HEK293 (cell line): ENCODE measurements around the gene FAM177B.

ENCODE experiments used
- KLF1 ChIP-seq: fragments of 450-650 bp; formaldehyde crosslinking; IDR thresholded peaks from 2 replicates; pipeline ENCODE4 v1.5.1; 2016; ENCODE audit warnings: missing biosample characterization, missing genetic modification characterization
- KLF9 ChIP-seq: fragments of 450-650 bp; formaldehyde crosslinking; IDR thresholded peaks from 2 replicates; pipeline ENCODE4 v1.5.1; 2016; ENCODE audit warnings: missing biosample characterization, missing genetic modification characterization, low read depth
- MYNN ChIP-seq: fragments of 450-650 bp; formaldehyde crosslinking; IDR thresholded peaks from 2 replicates; pipeline ENCODE4 v1.5.1; 2016; ENCODE audit warnings: missing biosample characterization, missing genetic modification characterization, borderline replicate concordance
- OVOL3 ChIP-seq: fragments of 450-650 bp; formaldehyde crosslinking; IDR thresholded peaks from 2 replicates; pipeline ENCODE4 v1.5.1; 2016; ENCODE audit warnings: missing biosample characterization, missing genetic modification characterization
- PBX3 ChIP-seq: sonication (generic); formaldehyde crosslinking; IDR thresholded peaks from 2 replicates; pipeline ENCODE4 v1.8.1; 2022; ENCODE audit warnings: mild to moderate bottlenecking, moderate library complexity, missing genetic modification reagents
- SALL2 ChIP-seq: fragments of 450-650 bp; formaldehyde crosslinking; IDR thresholded peaks from 2 replicates; pipeline ENCODE4 v1.5.0; 2017; ENCODE audit warnings: missing biosample characterization, mild to moderate bottlenecking, missing genetic modification characterization, borderline replicate concordance
- TCF7L2 ChIP-seq: IDR thresholded peaks from 2 replicates; pipeline ENCODE4 v1.6.1; 2011; ENCODE audit warnings: low read depth, mild to moderate bottlenecking, inconsistent platforms, low read length, moderate library complexity, borderline replicate concordance
- ZNF274 ChIP-seq, 2 experiments: fragments of 200-500 bp in 1 of 2; fragments of 450-650 bp in 1 of 2; sonication (Bioruptor generic) in 1 of 2; formaldehyde crosslinking in 1 of 2; IDR thresholded peaks; 2 replicates each; pipeline versions ENCODE4 v1.5.1 to v1.6.1; 2014 to 2016; ENCODE audit warnings: borderline replicate concordance in 1 of 2, inconsistent platforms in 1 of 2, low read length in 1 of 2, missing biosample characterization in 1 of 2, missing genetic modification characterization in 1 of 2
- ZNF302 ChIP-seq: fragments of 450-650 bp; formaldehyde crosslinking; IDR thresholded peaks from 2 replicates; pipeline ENCODE4 v1.5.1; 2016; ENCODE audit warnings: missing biosample characterization, missing genetic modification characterization, low read depth
- ZNF324 ChIP-seq: fragments of 450-650 bp; formaldehyde crosslinking; IDR thresholded peaks from 2 replicates; pipeline ENCODE4 v1.5.1; 2016; ENCODE audit warnings: missing biosample characterization, missing genetic modification characterization
- TF ChIP-seq, protein P1 (sequence below): fragments of 450-650 bp; formaldehyde crosslinking; IDR thresholded peaks from 2 replicates; pipeline ENCODE4 v1.5.1; 2016; ENCODE audit warnings: missing biosample characterization, missing genetic modification characterization
- TF ChIP-seq, protein P2 (sequence below): fragments of 450-650 bp; formaldehyde crosslinking; IDR thresholded peaks from 2 replicates; pipeline ENCODE4 v1.5.1; 2016; ENCODE audit warnings: missing biosample characterization, missing genetic modification characterization

DNA sequence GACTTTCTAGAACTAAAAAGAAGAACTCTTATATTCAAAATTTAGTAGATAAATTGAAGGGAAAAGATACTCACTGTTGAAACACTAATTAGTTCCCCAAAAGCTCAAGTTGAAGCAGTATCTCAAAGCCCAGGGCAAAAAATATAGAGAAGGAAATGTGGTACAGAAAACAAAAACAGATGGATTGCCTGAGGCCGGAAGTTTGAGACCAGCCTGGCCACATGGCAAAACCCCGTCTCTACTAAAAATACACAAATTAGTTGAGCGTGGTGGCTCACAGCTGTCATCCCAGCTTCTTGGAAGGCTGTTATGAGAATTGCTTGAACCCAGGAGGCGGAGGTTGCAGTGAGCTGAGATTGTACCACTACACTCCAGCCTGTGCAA is 36.0 kb downstream of the FAM177B start:
- TF ChIP-seq, protein P1, sequence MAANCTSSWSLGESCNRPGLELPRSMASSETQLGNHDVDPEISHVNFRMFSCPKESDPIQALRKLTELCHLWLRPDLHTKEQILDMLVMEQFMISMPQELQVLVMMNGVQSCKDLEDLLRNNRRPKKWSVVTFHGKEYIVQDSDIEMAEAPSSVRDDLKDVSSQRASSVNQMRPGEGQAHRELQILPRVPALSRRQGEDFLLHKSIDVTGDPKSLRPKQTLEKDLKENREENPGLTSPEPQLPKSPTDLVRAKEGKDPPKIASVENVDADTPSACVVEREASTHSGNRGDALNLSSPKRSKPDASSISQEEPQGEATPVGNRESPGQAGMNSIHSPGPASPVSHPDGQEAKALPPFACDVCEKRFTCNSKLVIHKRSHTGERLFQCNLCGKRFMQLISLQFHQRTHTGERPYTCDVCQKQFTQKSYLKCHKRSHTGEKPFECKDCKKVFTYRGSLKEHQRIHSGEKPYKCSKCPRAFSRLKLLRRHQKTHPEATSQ: no peak
- no peak for TF ChIP-seq SALL2 (tag by site-specific recombination)
- TF ChIP-seq ZNF302 (tag by site-specific recombination): no peak
- TF ChIP-seq ZNF324 (tag by site-specific recombination): no peak
- TF ChIP-seq, protein P2, sequence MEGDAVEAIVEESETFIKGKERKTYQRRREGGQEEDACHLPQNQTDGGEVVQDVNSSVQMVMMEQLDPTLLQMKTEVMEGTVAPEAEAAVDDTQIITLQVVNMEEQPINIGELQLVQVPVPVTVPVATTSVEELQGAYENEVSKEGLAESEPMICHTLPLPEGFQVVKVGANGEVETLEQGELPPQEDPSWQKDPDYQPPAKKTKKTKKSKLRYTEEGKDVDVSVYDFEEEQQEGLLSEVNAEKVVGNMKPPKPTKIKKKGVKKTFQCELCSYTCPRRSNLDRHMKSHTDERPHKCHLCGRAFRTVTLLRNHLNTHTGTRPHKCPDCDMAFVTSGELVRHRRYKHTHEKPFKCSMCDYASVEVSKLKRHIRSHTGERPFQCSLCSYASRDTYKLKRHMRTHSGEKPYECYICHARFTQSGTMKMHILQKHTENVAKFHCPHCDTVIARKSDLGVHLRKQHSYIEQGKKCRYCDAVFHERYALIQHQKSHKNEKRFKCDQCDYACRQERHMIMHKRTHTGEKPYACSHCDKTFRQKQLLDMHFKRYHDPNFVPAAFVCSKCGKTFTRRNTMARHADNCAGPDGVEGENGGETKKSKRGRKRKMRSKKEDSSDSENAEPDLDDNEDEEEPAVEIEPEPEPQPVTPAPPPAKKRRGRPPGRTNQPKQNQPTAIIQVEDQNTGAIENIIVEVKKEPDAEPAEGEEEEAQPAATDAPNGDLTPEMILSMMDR: no peak
- no peak for TF ChIP-seq ZNF274 (IDR thresholded peaks at IDR 0.05; ENCODE audit: low read length)
- no peak for TF ChIP-seq ZNF274 (tag by site-specific recombination; IDR thresholded peaks at IDR 0.05; ENCODE audit: borderline replicate concordance)
- TF ChIP-seq KLF1 (tag by site-specific recombination): no peak
- TF ChIP-seq MYNN: no peak
- TF ChIP-seq PBX3 (CRISPR knock-in tag): no peak
- TF ChIP-seq TCF7L2: no peak
- TF ChIP-seq OVOL3: no peak
- no peak for TF ChIP-seq KLF9 (tag by site-specific recombination)
